ENCODE measurements around the gene SLC15A3.

SLC15A3 gene

DNA sequence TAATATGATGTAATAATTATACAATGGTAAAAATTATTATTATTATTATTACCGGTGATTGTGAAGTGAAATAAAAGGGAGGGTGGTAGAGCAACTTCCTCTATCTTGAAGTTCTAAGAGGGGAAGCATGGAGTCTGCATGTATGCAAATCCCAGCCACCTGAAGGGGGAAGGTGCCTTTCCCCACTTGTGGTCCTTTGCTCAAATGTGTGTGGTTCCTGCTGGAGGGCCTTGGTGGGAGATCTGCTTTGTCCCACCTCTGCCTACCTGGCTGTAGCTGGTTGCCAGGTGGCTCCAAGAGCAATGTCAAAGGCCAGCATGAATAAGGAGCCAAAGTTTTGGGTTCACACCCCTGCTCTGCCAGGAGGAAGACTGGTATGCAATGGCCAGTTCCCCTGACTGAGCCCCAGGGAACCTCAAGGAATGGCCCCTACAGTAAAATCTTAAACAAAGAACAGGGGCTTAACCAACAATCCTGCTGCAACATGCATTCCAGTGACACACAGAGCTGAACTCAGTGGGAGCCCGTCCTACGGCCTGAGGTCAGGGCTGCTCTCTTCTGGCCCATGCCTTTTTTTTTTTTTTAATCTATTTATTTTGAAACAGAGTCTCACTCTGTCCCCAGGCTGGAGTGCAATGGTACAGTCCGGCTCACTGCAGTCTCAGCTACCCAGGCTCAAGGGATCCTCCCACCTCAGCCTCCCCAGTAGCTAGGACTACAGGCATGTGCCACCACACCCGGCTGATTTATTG lies 19.2 kb downstream of the SLC15A3 start:
- TF ChIP-seq ARNTL (CRISPR knock-in tag; IDR thresholded peaks at IDR 0.05; ENCODE audit: borderline replicate concordance, low read depth) (no peak), ZFP30 (CRISPR knock-in tag; IDR thresholded peaks at IDR 0.05) (no peak), ZNF565 (CRISPR knock-in tag; conservative IDR thresholded peaks at IDR 0.05; ENCODE audit: low read depth) (no peak), ZNF70 (CRISPR knock-in tag; IDR thresholded peaks at IDR 0.05) (no peak), ZNF8 (CRISPR knock-in tag; IDR thresholded peaks at IDR 0.05) (no peak), PPARA (CRISPR knock-in tag; IDR thresholded peaks at IDR 0.05; ENCODE audit: borderline replicate concordance) (no peak), OSR1 (CRISPR knock-in tag; IDR thresholded peaks at IDR 0.05) (no peak)
- TF ChIP-seq, protein P1, sequence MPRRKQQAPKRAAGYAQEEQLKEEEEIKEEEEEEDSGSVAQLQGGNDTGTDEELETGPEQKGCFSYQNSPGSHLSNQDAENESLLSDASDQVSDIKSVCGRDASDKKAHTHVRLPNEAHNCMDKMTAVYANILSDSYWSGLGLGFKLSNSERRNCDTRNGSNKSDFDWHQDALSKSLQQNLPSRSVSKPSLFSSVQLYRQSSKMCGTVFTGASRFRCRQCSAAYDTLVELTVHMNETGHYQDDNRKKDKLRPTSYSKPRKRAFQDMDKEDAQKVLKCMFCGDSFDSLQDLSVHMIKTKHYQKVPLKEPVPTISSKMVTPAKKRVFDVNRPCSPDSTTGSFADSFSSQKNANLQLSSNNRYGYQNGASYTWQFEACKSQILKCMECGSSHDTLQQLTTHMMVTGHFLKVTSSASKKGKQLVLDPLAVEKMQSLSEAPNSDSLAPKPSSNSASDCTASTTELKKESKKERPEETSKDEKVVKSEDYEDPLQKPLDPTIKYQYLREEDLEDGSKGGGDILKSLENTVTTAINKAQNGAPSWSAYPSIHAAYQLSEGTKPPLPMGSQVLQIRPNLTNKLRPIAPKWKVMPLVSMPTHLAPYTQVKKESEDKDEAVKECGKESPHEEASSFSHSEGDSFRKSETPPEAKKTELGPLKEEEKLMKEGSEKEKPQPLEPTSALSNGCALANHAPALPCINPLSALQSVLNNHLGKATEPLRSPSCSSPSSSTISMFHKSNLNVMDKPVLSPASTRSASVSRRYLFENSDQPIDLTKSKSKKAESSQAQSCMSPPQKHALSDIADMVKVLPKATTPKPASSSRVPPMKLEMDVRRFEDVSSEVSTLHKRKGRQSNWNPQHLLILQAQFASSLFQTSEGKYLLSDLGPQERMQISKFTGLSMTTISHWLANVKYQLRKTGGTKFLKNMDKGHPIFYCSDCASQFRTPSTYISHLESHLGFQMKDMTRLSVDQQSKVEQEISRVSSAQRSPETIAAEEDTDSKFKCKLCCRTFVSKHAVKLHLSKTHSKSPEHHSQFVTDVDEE (CRISPR knock-in tag; IDR thresholded peaks at IDR 0.05) = no peak
- TF ChIP-seq, protein P2, sequence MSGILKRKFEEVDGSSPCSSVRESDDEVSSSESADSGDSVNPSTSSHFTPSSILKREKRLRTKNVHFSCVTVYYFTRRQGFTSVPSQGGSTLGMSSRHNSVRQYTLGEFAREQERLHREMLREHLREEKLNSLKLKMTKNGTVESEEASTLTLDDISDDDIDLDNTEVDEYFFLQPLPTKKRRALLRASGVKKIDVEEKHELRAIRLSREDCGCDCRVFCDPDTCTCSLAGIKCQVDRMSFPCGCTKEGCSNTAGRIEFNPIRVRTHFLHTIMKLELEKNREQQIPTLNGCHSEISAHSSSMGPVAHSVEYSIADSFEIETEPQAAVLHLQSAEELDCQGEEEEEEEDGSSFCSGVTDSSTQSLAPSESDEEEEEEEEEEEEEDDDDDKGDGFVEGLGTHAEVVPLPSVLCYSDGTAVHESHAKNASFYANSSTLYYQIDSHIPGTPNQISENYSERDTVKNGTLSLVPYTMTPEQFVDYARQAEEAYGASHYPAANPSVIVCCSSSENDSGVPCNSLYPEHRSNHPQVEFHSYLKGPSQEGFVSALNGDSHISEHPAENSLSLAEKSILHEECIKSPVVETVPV (CRISPR knock-in tag; IDR thresholded peaks at IDR 0.05) = no peak

DNA sequence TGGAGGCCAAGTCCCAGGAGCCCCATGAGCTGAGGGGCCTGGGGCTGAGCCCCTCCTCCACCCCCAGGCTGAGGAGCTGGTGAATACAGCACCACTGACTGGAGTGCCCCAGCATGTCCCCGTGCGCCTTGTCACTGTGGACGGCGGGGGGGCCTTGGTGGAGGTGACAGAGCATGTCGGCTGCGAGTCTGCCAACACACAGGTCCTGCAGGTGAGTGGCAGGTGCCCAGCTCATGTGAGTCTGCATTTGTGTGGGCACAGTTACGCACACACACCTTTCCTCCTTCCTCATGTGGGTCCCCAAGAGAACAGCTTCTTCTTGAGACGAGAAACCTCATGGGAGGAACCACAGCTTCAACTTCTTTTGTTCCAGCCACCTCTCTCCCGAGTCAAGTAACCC lies 20.1 kb downstream of the SLC15A3 start:
- ATAC-seq = no peak
- TF ChIP-seq SNAI2 (CRISPR knock-in tag; IDR thresholded peaks at IDR 0.05) (no peak), ZNF70 (CRISPR knock-in tag; IDR thresholded peaks at IDR 0.05) (no peak)

More for the DNA sequence above, 19.2 kb downstream of the SLC15A3 start:
- ATAC-seq = no peak

DNA sequence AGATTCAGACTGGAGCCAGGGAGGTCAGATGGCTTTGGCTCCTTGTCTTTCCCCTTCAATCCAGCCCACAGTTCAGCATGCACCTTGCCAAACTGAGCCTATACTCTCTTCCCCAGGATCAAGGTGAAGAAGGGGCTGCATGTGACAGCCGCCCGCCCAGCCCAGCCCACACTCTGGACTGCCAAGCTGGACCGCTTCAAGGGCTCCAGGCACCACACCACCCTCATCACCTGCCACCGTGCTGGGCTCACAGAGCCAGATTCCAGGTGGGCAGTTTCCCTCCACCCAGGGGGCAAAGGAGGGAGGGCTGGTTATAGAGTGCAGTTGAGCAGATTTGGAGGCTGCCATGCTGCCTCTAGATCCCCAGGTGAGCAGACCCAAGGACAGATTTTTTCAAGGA lies 21.6 kb downstream of the SLC15A3 start:
- no peak for ATAC-seq
- no peak for TF ChIP-seq ZNF8 (CRISPR knock-in tag; IDR thresholded peaks at IDR 0.05)
- no peak for TF ChIP-seq ZFP30 (CRISPR knock-in tag; IDR thresholded peaks at IDR 0.05)
- TF ChIP-seq PPARA (CRISPR knock-in tag; IDR thresholded peaks at IDR 0.05; ENCODE audit: borderline replicate concordance) = no peak
- no peak for TF ChIP-seq BACH2 (CRISPR knock-in tag; IDR thresholded peaks at IDR 0.05; ENCODE audit: borderline replicate concordance)
- TF ChIP-seq GLIS3 (CRISPR knock-in tag; IDR thresholded peaks at IDR 0.05) = no peak
- TF ChIP-seq, protein P3, sequence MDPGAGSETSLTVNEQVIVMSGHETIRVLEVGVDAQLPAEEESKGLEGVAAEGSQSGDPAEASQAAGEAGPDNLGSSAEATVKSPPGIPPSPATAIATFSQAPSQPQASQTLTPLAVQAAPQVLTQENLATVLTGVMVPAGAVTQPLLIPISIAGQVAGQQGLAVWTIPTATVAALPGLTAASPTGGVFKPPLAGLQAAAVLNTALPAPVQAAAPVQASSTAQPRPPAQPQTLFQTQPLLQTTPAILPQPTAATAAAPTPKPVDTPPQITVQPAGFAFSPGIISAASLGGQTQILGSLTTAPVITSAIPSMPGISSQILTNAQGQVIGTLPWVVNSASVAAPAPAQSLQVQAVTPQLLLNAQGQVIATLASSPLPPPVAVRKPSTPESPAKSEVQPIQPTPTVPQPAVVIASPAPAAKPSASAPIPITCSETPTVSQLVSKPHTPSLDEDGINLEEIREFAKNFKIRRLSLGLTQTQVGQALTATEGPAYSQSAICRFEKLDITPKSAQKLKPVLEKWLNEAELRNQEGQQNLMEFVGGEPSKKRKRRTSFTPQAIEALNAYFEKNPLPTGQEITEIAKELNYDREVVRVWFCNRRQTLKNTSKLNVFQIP (CRISPR knock-in tag; IDR thresholded peaks at IDR 0.05; ENCODE audit: borderline replicate concordance, low read depth) = no peak
- no peak for TF ChIP-seq TOX (CRISPR knock-in tag; IDR thresholded peaks at IDR 0.05; ENCODE audit: borderline replicate concordance)
- TF ChIP-seq RARB (CRISPR knock-in tag; IDR thresholded peaks at IDR 0.05) = no peak
- TF ChIP-seq, protein P2 (CRISPR knock-in tag; IDR thresholded peaks at IDR 0.05) = no peak
- no peak for TF ChIP-seq SNAI2 (CRISPR knock-in tag; IDR thresholded peaks at IDR 0.05)
- TF ChIP-seq TCF4 (CRISPR knock-in tag; IDR thresholded peaks at IDR 0.05; ENCODE audit: borderline replicate concordance) = no peak
- no peak for TF ChIP-seq ZNF565 (CRISPR knock-in tag; conservative IDR thresholded peaks at IDR 0.05; ENCODE audit: low read depth)
- TF ChIP-seq ESRRG (CRISPR knock-in tag; IDR thresholded peaks at IDR 0.05) = no peak
- TF ChIP-seq ARNTL (CRISPR knock-in tag; IDR thresholded peaks at IDR 0.05; ENCODE audit: borderline replicate concordance, low read depth) = no peak

DNA sequence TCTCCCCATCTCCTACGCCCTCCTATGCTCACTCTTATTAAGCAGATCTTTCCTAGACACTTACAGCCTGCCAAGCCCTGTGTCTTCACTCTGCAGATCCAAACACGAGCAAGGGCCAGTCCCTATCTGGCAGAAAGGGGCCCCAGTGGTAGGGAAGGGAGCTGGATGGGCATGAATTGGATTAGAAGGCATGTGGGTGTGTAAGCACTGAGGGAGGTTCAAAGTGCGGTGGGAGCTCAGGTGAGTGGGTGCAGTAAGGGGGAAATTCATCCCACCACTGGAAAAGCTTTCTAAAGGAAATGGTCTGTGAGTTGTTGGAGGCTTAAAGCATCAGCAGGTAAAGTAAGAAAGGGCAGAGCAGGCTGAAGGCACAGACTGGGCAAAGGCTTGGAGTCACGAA lies 22.2 kb downstream of the SLC15A3 start:
- ATAC-seq = no peak
- TF ChIP-seq TOX (CRISPR knock-in tag; IDR thresholded peaks at IDR 0.05; ENCODE audit: borderline replicate concordance) = no peak
- TF ChIP-seq ZNF8 (CRISPR knock-in tag; IDR thresholded peaks at IDR 0.05) = no peak
- TF ChIP-seq SNAI2 (CRISPR knock-in tag; IDR thresholded peaks at IDR 0.05) = no peak
- TF ChIP-seq, protein P1 (CRISPR knock-in tag; IDR thresholded peaks at IDR 0.05) = no peak
- TF ChIP-seq CSDC2 (CRISPR knock-in tag; IDR thresholded peaks at IDR 0.05) = no peak
- TF ChIP-seq, protein P4, sequence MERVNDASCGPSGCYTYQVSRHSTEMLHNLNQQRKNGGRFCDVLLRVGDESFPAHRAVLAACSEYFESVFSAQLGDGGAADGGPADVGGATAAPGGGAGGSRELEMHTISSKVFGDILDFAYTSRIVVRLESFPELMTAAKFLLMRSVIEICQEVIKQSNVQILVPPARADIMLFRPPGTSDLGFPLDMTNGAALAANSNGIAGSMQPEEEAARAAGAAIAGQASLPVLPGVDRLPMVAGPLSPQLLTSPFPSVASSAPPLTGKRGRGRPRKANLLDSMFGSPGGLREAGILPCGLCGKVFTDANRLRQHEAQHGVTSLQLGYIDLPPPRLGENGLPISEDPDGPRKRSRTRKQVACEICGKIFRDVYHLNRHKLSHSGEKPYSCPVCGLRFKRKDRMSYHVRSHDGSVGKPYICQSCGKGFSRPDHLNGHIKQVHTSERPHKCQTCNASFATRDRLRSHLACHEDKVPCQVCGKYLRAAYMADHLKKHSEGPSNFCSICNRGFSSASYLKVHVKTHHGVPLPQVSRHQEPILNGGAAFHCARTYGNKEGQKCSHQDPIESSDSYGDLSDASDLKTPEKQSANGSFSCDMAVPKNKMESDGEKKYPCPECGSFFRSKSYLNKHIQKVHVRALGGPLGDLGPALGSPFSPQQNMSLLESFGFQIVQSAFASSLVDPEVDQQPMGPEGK (CRISPR knock-in tag; IDR thresholded peaks at IDR 0.05; ENCODE audit: borderline replicate concordance) = no peak
- TF ChIP-seq, protein P3 (CRISPR knock-in tag; IDR thresholded peaks at IDR 0.05; ENCODE audit: borderline replicate concordance, low read depth) = no peak
